CD4-positive, alpha-beta T cell treated with Interleukin-1 beta for 1 hour (primary cell): Measurements from ENCODE around the gene MIEN1.
A peak's percentile ranks its signal among the peaks of the same experiment; 100 is the strongest.
"Not testable (repeated sequence)": the region's sequence is repeated elsewhere in the genome, so short reads cannot be mapped to it uniquely, and the experiment has no call there.

Experiments
- DNase-seq, 2 donors: peaks; one replicate each; pipeline ENCODE4 v3.0.0-alpha.2; 2020 to 2022

Gene MIEN1

GRCh38 chr17:39739885-39740356 is 9.6 kb upstream of the MIEN1 start:
- DNase-seq = no peak

- DNase-seq = no peak
Measured at GRCh38 chr17:39738983-39739884, 8.9 kb upstream of the MIEN1 start.

GRCh38 chr17:39738568-39738901 is 8.2 kb upstream of the MIEN1 start:
- peak; percentile 54 to 62 for DNase-seq

GRCh38 chr17:39737760-39738567 is 7.6 kb upstream of the MIEN1 start, which contains the start of gene GRB7:
GRB7 (plus strand) TSS chr17:39737938; CDS start chr17:39742302, 4,364 bp downstream.
- DNase-seq = no peak

GRCh38 chr17:39737206-39737759 is 7.0 kb upstream of the MIEN1 start:
- DNase-seq = no peak

- DNase-seq = no peak
Measured at GRCh38 chr17:39736319-39737165, 6.2 kb upstream of the MIEN1 start.

GRCh38 chr17:39735882-39736281 is 5.5 kb upstream of the MIEN1 start:
- no peak for DNase-seq

- no peak for DNase-seq
Measured at GRCh38 chr17:39732586-39732985, 2.3 kb upstream of the MIEN1 start.

- DNase-seq = no peak
Measured at GRCh38 chr17:39729280-39729851, 966 bp downstream of the MIEN1 start.

- no peak for DNase-seq
Measured at GRCh38 chr17:39727556-39727955, 2.8 kb downstream of the MIEN1 start.

GRCh38 chr17:39726617-39727016 is 3.7 kb downstream of the MIEN1 start:
- no peak for DNase-seq

GRCh38 chr17:39725923-39726322 is 4.4 kb downstream of the MIEN1 start:
- DNase-seq = not testable (repeated sequence)

- DNase-seq = no peak
Measured at GRCh38 chr17:39724731-39725130, 5.6 kb downstream of the MIEN1 start.

- no peak for DNase-seq
Measured at GRCh38 chr17:39722965-39723848, 7.1 kb downstream of the MIEN1 start.

GRCh38 chr17:39722104-39722503 is 8.2 kb downstream of the MIEN1 start:
- DNase-seq = no peak

GRCh38 chr17:39719563-39720355 is 10.6 kb downstream of the MIEN1 start:
- DNase-seq = no peak

- no peak for DNase-seq
Measured at GRCh38 chr17:39717660-39718059, 12.7 kb downstream of the MIEN1 start.

- no peak for DNase-seq
Measured at GRCh38 chr17:39716879-39717536, 13.3 kb downstream of the MIEN1 start.

GRCh38 chr17:39716073-39716818 is 14.1 kb downstream of the MIEN1 start:
- no peak for DNase-seq
